BJ (cell line): ENCODE measurements around the gene C20orf173. TPM values are rescaled to one million over a fixed set of nuclear protein-coding genes. Genes with fewer than 3 reads are reported as not detected.

Source experiments
- CTCF ChIA-PET: fragments of 350-600 bp; formaldehyde crosslinking; extraction: SDS; loops from one replicate; lab custom pipeline; 2021; ENCODE audit warnings: antibody characterized with exemption, inconsistent platforms; lab: Yijun Ruan, JAX
- POLR2A ChIA-PET: fragments of 300-600 bp; sonication (Branson Sonifier 250); formaldehyde crosslinking; extraction: SDS; loops from one replicate; lab custom pipeline; 2021; ENCODE audit warnings: antibody characterized with exemption; lab: Charles Lee
- DNase-seq: peaks from one replicate; pipeline ENCODE4 v3.0.0-alpha.2; 2011; ENCODE audit warnings: low read depth
- H3K27me3 ChIP-seq: 2 replicates; pipeline ENCODE4 v1.6.0; 2011; ENCODE audit warnings: low read length; ENCODE audit not compliant: control insufficient read depth, insufficient read depth
- H3K36me3 ChIP-seq: 2 replicates; pipeline ENCODE4 v1.5.1; 2011; ENCODE audit warnings: low read length; ENCODE audit not compliant: control insufficient read depth, insufficient read depth
- H3K4me3 ChIP-seq: 2 replicates; pipeline ENCODE4 v1.5.1; 2011; ENCODE audit warnings: low read depth, mild to moderate bottlenecking, control low read depth, low read length
- polyA plus RNA-seq: library from polyadenylated mRNA; depleted of rRNA; stranded (reverse); fragments of >200 nt; gene quantifications from 2 replicates; pipeline ENCODE4 v1.2.3, GENCODE V29; 2011
- TF ChIP-seq, protein P1 (sequence below): IDR thresholded peaks from 2 replicates; pipeline ENCODE4 v1.5.1; 2011; ENCODE audit warnings: low read depth, mild to moderate bottlenecking, control low read depth, inconsistent platforms, low read length, moderate library complexity; ENCODE audit not compliant: insufficient read depth

The C20orf173 gene
- polyA plus RNA-seq, 1 experiment = not detected

DNA sequence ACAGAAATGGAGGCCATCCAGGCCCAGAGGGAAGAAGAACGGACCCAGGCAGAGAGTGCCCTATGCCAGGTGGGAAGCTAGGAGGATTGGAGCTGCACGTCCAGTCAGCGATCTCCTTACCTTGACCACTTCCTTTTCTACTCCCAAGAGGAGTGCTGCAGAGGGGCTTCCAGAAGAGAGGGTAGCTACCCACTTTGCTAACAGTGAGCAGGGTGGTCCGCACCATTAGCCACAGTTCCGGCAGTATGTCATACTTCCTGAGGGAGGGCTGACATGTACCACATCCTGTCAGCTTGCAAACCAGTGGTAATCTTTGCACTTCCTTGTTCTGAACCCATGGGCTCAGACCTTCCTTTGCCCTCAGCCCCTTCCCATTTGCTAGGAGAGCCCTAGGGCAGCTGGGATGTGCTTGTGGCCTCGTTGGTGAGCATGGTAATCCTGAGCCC is 38.7 kb downstream of the C20orf173 start:
- POLR2A ChIA-PET = no interaction called here
- TF ChIP-seq, protein P1, sequence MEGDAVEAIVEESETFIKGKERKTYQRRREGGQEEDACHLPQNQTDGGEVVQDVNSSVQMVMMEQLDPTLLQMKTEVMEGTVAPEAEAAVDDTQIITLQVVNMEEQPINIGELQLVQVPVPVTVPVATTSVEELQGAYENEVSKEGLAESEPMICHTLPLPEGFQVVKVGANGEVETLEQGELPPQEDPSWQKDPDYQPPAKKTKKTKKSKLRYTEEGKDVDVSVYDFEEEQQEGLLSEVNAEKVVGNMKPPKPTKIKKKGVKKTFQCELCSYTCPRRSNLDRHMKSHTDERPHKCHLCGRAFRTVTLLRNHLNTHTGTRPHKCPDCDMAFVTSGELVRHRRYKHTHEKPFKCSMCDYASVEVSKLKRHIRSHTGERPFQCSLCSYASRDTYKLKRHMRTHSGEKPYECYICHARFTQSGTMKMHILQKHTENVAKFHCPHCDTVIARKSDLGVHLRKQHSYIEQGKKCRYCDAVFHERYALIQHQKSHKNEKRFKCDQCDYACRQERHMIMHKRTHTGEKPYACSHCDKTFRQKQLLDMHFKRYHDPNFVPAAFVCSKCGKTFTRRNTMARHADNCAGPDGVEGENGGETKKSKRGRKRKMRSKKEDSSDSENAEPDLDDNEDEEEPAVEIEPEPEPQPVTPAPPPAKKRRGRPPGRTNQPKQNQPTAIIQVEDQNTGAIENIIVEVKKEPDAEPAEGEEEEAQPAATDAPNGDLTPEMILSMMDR = no peak
- CTCF ChIA-PET = interaction anchor here (0.6 to 1.1 kb wide), 2 partner anchors 27 to 564 kb away, joined by 3 to 4 read pairs; no protein-coding TSS in a partner anchor
- Histone ChIP-seq H3K36me3 (peaks cover 23% of the 10 kb centered on the region), H3K4me3 (no peak overlapping the region), H3K27me3 (no peaks in the 10 kb centered on the region)
- DNase-seq = no peak

DNA sequence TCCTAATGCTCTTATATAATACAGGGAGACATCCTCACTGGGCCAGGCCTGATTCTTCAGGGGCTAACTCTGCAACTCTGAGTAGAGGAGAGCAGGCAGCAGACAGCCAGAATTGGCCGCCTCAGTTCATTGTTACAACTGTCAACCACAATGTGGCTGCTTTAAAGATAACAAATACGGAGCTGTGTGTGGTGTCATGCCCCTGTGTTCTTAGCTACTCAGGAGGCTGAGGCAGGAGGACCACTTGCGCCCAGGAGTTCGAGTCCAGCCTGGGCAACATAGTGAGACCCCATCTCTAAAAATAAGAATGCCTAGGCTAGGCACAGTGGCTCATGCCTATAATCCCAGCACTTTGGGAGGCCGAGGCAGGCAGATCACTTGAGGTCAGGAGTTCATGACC is 39.7 kb downstream of the C20orf173 start:
- ChIA-PET CTCF (interaction anchor here (0.6 to 0.7 kb wide), 2 partner anchors 10 to 41 kb away, joined by 3 read pairs; no protein-coding TSS in a partner anchor), POLR2A (no interaction called here)
- TF ChIP-seq, protein P1 = no peak
- Histone ChIP-seq H3K4me3 (no peak overlapping the region), H3K27me3 (no peaks in the 10 kb centered on the region), H3K36me3 (peaks cover 23% of the 10 kb centered on the region)
- no peak for DNase-seq

DNA sequence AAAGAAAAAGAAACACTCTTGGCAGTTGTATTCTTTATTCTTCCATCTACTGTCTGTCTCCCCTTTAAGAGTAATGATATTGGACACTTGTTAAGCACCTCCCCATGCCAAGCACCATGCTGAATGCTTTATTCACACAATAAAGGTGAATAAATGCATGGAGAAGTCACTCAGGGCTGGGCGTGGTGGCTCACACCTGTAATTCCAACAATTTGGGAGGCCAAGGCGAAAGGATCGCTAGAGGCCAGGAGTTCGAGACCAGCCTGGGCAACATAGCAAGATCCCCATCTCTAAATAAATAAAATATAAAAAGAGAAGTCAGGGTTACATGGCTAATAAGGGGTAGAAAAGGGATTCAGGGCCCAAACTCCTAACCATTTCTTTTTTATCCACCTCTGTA is 42.0 kb downstream of the C20orf173 start:
- TF ChIP-seq, protein P1 = no peak
- ChIA-PET CTCF (interaction anchor here (1.2 kb wide), 1 partner anchor 13 kb away, joined by 5 read pairs; no protein-coding TSS in a partner anchor), POLR2A (no interaction called here)
- Histone ChIP-seq H3K4me3 (no peak overlapping the region), H3K36me3 (peaks cover 12% of the 10 kb centered on the region), H3K27me3 (no peaks in the 10 kb centered on the region)
- no peak for DNase-seq

DNA sequence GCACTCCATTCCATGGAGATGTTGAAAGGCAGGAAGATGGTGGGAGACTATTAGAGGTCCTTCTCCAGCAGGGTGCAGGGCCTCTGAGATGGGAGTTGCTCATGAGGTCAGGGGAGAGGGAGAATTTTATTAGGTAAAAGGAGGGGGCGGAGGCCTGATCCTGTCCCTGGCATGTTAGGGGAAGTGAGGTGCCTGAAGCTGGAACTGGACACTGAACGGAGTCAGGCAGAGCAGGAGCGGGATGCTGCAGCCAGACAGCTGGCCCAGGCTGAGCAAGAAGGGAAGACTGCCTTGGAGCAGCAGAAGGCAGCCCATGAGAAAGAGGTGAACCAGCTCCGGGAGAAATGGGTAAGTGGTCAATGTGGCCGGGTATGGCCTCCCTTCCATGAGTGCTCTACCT is 49.7 kb downstream of the C20orf173 start:
- ChIA-PET CTCF (interaction anchor here (0.9 to 3.5 kb wide), 3 partner anchors 10 to 15 kb away, joined by 3 to 24 read pairs (median 12); no protein-coding TSS in a partner anchor), POLR2A (no interaction called here)
- H3K36me3 ChIP-seq = peaks cover 23% of the 10 kb centered on the region

DNA sequence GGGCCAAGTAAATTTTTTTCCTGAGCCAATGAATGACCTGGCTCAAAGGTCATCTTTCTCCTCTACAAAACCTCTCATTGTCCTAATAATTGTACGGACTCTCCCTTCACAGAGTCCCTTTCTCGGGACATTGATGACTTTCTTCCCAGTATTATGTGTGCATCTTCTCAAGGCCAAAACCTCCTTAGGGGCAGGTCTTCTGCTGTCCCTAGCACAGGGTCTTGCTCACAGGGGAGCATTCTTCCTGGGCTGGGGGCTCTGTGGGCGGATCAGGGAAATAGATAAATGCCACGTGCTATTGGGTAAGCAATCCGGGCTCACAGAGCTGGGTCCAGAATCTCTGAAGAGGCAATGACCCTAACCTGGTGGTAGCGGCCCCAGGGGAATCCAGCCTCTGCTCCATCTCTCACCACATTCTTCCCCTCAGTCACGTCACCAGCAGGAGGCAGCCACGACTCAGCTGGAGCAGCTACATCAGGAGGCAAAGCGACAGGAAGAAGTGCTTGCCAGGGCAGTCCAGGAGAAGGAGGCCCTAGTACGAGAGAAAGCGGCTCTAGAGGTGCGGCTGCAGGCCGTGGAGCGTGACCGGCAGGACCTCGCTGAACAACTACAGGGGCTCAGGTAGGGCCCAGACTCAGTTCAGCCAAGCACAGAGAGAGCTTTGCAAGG is 50.5 kb downstream of the C20orf173 start:
- TF ChIP-seq, protein P1 = no peak
- no peak overlapping the region for H3K4me3 ChIP-seq
- no peak for DNase-seq
- no peaks in the 10 kb centered on the region for H3K27me3 ChIP-seq
- peaks cover 27% of the 10 kb centered on the region for H3K36me3 ChIP-seq
- CTCF ChIA-PET = interaction anchor here (2.8 to 3.5 kb wide), 2 partner anchors 9 to 14 kb away, joined by 12 to 24 read pairs; no protein-coding TSS in a partner anchor
- POLR2A ChIA-PET = no interaction called here

More for the DNA sequence above, 49.7 kb downstream of the C20orf173 start:
- TF ChIP-seq, protein P1 = no peak
- no peaks in the 10 kb centered on the region for H3K27me3 ChIP-seq
- H3K4me3 ChIP-seq = no peak overlapping the region
- DNase-seq = no peak
